ENCODE results near the gene KIAA0513.

The KIAA0513 gene

DNA sequence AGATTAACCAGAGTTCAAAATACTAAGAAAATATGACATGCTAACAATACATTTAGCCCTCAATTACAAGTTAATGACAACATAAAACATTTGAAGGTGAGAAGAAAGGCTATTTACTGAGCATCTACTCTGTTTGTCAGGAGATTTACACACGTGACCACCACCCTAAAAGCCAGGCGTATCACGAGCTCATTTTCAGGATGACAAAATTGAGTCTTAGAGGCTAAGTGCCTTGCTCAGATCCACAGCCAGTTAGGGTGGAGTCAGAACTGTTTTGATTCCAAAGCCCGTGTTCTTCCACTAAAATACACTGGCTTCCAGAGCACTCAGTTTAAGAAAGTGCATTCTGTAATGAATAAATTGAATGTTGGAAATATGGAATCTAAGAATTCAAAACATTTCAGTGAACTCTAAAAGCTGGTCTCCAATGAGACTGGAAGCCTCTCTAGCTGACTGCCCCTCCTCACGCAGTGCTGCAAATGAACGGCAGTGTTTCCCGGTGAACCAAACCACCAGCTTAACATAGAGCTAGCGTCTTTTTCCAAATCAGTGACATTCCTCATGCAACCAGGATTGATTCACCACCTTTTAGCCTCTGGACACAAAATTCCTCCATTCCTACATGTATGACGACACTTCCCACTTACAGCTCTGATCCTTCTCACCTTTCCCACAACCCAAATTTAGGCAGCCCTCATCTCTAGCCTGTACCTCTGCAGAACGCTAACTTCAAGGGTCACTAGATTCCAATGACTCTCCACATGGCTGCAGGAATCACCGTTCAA is 22.1 kb upstream of the KIAA0513 start:
- no peak for DNase-seq (ENCODE audit: low spot score)

DNA sequence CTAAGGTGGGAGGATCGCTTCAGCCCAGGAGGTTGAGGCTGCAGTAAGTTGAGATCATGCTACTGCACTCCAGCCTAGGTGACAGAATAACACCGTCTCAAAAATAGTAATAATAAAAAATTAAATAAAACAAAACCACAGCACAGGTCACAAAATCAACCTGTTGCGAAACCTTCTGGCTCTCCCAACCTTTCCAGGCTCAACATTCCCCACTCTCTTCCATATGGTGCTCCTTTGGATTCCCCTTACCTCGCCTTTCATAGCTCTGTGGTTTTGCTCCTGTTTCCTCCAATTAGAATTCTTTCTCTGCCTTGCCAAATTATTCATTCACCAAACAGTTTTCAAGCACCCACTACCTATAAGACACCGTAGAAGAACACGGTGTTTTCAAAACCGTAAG is 21.0 kb upstream of the KIAA0513 start:
- no peak for DNase-seq (ENCODE audit: low spot score)

GRCh38 chr16:85007496-85008214 is 19.9 kb upstream of the KIAA0513 start:
- DNase-seq (ENCODE audit: low spot score): no peak

GRCh38 chr16:85008271-85008670 is 19.3 kb upstream of the KIAA0513 start:
- no peak for DNase-seq (ENCODE audit: low spot score)

DNA sequence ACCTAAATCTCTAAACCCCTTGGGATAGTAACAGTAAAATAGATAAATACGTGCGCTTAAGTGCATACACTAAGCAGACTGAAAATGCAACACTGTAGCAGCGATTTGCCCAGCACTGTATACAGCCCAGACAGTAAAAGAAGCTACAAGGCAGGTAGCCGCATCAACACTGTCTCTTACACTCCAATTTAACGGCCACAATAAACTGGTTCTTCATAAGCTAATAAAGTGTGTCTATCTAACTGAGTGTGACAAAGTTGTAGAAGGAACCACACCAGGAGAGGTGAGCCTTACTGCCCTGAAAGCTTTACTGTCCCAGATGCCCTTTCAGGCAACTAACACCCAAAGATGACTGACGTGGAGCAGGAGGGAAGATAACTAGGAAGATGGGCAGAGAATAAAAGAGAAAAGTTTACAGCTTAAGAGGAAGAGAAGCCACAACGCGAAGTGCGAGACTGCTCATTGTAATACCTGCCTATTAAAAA is 17.1 kb upstream of the KIAA0513 start:
- peak; percentile 48 for DNase-seq (ENCODE audit: low spot score)

DNA sequence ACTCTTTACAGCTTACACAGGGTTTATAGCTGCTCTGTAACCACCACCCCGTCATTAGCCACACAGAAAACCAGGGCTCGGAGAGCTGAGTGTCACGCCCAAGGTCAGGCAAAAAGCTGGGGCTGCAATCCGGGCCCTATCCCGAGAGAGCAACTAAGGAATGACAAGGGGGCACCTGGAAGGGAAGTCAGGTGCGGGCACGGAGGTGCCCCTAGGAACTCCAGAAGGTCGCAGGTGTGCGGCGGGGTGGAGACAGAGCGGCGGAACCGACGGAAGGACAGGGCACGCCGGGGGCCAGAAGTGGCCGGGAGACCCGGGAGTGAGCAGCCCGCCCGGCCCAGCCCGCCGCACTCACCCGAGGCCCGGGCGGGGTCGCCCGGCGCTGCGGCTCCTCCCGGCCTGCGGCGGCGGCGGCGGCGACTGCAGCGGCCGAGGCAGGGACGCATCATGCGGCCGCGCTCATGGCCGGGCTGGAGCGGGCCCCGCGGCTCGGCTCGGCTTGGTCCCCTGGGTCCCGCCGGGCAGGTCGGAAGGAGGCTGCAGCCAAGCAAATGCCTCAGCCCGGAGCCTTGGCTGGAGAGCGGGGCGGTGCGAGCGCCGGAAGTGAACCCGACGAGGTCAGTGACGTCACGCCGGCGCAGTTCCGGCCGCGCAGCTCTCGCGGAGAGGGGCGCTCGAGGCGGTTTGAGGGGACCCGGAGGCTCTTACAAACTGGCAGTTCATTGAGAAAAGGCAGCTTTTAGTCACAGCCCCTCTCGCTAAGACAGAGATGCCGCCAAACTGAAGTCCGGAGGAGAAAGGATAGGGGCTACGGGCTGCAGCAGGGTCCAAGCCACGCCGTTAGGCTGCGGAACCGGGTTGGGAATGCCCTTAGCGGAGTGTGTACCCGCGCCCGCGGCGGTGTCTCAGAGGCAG is 16.4 kb upstream of the KIAA0513 start, which contains the start of gene ZDHHC7:
Gene ZDHHC7, minus strand, starts transcription at position 605 of the 915 bp plus-strand sequence. CDS start 20,917 bp downstream, outside the sequence.
- DNase-seq (ENCODE audit: low spot score): peak; percentile 88

DNA sequence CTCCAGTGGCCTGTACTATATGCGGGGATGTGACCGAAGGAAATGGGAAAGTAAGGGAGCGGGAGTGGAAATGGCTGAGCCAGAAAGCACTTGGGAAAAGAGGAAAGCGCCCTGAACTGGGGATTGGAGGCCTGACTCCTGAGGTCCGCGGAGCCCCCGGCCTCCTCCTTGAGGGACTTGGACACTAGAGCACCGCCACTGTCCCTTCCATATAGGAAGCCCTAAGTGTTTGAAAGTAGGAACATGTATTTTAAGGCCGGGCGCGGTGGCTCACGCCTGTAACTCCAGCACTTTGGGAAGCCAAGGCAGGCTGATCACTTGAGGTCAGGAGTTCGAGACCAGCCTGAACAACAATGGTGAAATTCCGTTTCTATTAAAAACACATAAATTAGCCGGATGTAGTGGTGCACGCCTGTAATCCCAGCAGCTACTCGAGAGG is 15.7 kb upstream of the KIAA0513 start:
- DNase-seq (ENCODE audit: low spot score): no peak

DNA sequence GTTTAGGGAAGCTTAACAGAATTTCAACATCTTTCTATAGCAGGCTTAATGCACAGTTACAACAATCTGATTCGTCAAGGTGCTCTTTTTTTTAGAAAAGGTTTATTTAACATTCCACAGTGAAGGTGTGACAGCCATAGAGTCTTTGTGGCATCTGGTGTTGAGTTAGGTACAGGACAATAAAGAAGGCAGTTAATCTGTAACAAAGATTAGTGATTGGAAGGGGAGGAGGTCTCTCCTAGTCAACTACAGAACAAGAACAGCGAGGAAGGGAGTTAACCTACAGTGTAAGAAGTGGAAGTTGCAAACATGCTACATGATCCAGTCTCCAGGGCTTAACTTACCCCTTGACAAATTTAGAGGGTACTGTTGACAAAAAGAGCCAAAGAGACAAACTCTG is 13.3 kb upstream of the KIAA0513 start:
- no peak for DNase-seq (ENCODE audit: low spot score)

GRCh38 chr16:85015481-85016187 is 12.0 kb upstream of the KIAA0513 start:
- no peak for DNase-seq (ENCODE audit: low spot score)

DNA sequence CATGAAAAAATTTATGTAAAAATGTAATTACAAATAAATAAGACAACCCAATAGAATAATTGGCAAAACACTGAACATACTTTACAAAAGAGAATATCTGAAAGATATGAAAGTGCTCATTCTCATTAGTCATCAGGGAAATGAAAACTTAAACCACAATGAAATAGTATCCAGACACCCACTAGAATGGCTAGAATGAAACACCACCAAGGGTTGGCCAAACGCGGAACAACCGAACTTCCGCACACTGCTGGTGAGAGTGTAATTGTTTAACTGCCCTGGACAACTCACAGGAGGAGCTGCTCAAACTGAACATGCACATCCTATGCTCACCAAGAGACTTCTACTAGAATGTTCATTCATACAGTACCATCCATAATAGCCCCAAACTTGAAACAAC is 10.4 kb upstream of the KIAA0513 start:
- no peak for DNase-seq (ENCODE audit: low spot score)

- DNase-seq (ENCODE audit: low spot score): no peak
Measured at GRCh38 chr16:85017633-85018032, 10.0 kb upstream of the KIAA0513 start.

- no peak for DNase-seq (ENCODE audit: low spot score)
Measured at GRCh38 chr16:85018529-85019236, 8.9 kb upstream of the KIAA0513 start.

DNA sequence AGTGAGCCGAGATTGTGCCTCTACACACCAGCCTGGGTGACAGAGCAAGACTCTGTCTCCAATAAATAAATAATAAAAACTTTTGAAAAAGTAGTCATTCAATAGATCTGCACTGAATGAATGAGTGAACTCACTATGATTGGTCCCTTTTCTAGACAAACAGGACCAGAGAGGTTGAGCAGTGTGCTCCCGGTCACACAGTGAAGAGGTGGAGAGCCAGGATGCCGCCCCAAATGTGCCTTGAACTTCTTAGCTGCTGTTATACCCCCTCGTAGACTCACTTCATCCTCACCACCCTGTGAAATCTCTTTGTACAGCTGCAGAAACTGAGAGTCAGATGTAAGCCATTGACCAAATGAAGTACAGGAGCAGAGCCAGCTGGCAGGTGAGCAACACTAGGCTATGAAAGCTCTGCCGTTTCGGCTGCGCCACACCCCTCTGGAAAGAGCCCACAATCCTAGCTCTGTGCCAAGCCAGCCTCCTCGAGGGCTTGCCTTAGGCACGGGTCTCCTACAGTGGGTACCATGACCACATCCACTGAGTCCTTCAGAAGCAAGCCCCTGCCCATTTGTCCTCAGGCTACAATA is 7.8 kb upstream of the KIAA0513 start:
- DNase-seq (ENCODE audit: low spot score): no peak

GRCh38 chr16:85025781-85026653 is 1.6 kb upstream of the KIAA0513 start:
- DNase-seq (ENCODE audit: low spot score): peak; percentile 48

GRCh38 chr16:85026703-85027102 is 892 bp upstream of the KIAA0513 start:
- peak; percentile 21 for DNase-seq (ENCODE audit: low spot score)

DNA sequence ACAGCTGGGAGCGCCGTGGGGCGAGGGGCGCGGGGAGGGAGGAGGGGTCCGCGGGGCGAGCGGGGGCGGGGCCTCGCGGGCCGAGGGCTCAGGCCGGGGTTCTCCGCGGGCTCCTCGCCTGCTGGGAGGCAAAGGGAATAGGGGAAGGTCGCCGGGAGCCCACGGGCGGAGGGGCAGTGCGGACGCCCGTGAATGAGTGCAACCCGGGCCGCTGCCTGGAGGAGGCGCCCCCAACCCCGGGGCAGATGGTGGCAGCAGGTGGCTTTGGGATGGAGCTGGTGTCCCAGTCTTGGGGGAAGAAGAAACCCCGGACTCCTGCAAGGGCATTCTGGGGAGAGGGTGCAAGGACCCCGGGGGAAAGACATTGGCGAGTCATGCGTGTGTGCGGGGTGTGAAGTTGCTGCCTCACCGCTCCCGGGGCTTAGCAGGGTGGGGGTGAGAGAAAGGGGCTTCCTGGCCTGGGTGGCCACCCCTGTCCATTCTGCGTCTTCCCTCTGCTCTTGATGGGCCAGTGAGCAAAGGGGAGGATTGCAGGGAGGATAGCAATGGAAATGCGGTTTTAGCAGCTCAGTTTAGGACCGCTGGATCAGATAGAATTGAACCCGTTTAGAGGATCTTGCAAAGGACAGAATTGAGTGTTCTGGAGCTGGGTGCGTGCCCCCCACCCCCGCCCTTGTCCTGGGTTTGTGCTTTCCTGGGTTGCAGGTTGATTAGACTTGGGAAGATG is 526 bp downstream of the KIAA0513 start:
- DNase-seq (ENCODE audit: low spot score): peak; percentile 58

GRCh38 chr16:85028685-85029407 is 1.3 kb downstream of the KIAA0513 start:
- DNase-seq (ENCODE audit: low spot score): peak; percentile 25

DNA sequence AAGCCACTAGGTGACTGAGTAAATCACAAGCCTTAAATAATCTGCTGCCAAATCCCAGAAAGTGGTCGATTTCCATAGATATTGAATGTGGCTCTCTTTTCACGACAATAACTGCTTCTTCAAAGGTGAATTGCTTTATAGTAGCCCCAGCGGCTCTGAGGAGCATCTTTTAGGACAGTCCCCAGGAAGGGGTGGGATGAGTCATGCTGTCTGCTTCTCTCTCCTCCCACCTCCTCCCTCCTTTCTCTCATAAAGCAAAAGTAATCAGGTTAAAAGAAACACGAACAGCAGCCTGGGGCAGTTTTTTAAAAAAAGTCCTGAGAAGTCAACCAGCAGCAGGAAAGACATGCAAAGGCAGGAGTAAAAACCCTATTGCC is 1.8 kb downstream of the KIAA0513 start:
- DNase-seq (ENCODE audit: low spot score): no peak
